Duodenal mucosa (tissue), 2 donors: ENCODE results near the gene RAB7A.

ENCODE experiments used
- H3K27ac ChIP-seq: one replicate; pipeline ENCODE4 v1.7.0; 2013; ENCODE audit warnings: low read depth, low read length
- H3K27me3 ChIP-seq, 2 donors: one replicate each; pipeline ENCODE4 v1.7.0; 2013; ENCODE audit warnings: low read length in 2 of 2, control low read depth in 1 of 2; ENCODE audit not compliant: insufficient read depth in 2 of 2, control insufficient read depth in 1 of 2
- H3K36me3 ChIP-seq, 2 donors: one replicate each; pipeline ENCODE4 v1.7.0; 2013; ENCODE audit warnings: low read length in 2 of 2, control low read depth in 1 of 2; ENCODE audit not compliant: insufficient read depth in 2 of 2, control insufficient read depth in 1 of 2
- H3K4me1 ChIP-seq, 2 donors: one replicate each; pipeline ENCODE4 v1.7.0; 2013; ENCODE audit warnings: low read length in 2 of 2, control low read depth in 1 of 2; ENCODE audit not compliant: insufficient read depth in 2 of 2, control insufficient read depth in 1 of 2
- H3K4me3 ChIP-seq, 2 donors: one replicate each; pipeline ENCODE4 v1.7.0; 2013; ENCODE audit warnings: low read length in 2 of 2, low read depth in 1 of 2
- H3K9ac ChIP-seq, 2 donors: one replicate each; pipeline ENCODE4 v1.7.0; 2013; ENCODE audit warnings: low read length in 2 of 2, low read depth in 1 of 2
- H3K9me3 ChIP-seq, 2 donors: one replicate each; pipeline ENCODE4 v1.7.0; 2013; ENCODE audit warnings: low read length in 2 of 2, control low read depth in 1 of 2; ENCODE audit not compliant: control insufficient read depth in 1 of 2

RAB7A gene

DNA sequence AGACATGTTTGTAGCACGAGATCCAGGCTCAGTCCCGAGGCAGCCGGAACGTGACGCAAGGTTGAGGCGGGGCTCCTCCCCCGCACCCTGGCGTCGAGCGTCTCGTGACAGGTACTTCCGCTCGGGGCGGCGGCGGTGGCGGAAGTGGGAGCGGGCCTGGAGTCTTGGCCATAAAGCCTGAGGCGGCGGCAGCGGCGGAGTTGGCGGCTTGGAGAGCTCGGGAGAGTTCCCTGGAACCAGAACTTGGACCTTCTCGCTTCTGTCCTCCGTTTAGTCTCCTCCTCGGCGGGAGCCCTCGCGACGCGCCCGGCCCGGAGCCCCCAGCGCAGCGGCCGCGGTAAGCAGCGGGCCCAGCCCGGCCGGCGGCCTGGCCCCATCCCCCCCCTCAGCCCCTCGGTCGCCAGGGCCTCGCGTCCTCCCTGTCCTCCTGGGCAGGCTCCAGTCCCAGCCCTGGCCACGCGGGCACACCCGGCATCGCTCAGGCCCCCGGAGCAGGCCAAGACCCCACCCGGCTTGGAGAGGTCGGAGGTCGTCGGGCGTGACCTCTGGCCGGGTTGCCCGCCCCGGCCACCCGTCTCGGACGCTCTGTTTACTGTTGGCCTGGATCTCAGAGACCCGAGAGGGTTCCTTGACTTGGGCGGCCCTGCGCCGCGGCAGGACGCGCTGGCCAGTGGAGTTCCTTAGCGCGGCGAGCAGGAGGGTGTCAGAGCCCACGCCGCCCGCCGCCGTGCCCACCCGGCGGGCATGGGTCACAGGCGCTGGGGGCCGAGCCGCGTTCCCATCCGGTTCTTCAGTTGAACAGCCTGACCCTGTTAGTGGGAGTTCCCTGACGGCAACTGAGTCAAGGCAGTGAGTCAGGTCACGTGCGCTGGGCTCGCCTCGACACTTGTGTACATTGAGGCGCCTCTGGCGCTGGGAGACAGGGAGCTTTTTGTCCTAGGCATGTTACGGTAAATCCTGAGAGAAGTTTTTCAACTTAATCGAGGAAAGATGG, at the start of gene RAB7A:
Gene RAB7A, plus strand, starts transcription at position 161 of the 994 bp plus-strand sequence. CDS start 69,185 bp downstream, outside the sequence.
- Histone ChIP-seq H3K36me3 (no peaks in the 10 kb centered on the region), H3K27ac (peak within 1 kb of the TSS; percentile 95), H3K9me3 (no peaks in the 10 kb centered on the region), H3K27me3 (no peaks in the 10 kb centered on the region), H3K4me1 (peaks cover 29 to 33% of the 10 kb centered on the region in 2 donors), H3K4me3 (peak within 1 kb of the TSS; percentile 81 to 93), H3K9ac (peak within 1 kb of the TSS; percentile 95 to 97)

- Histone ChIP-seq H3K27me3 (no peaks in the 10 kb centered on the region), H3K4me3 (no peak overlapping the region), H3K9me3 (no peaks in the 10 kb centered on the region), H3K9ac (no peak overlapping the region), H3K4me1 (no peaks in the 10 kb centered on the region), H3K27ac (no peak overlapping the region), H3K36me3 (no peaks in the 10 kb centered on the region)
These were observed 46.6 kb upstream of the RAB7A start for GRCh38 chr3:128679338-128679737.

- H3K27ac ChIP-seq, result peak overlapping the region; percentile 97
- H3K4me3 ChIP-seq, result peak overlapping the region; percentile 91 to 98
- no peaks in the 10 kb centered on the region for H3K36me3 ChIP-seq
These were observed 45.2 kb upstream of the RAB7A start for GRCh38 chr3:128680603-128681368.

GRCh38 chr3:128681369-128681829, 44.6 kb upstream of the RAB7A start:
- H3K27me3 ChIP-seq, result no peaks in the 10 kb centered on the region
- no peaks in the 10 kb centered on the region for H3K4me1 ChIP-seq
- H3K9ac ChIP-seq, result peak overlapping the region; percentile 85 to 99
- peak overlapping the region; percentile 91 to 98 for H3K4me3 ChIP-seq
- H3K9me3 ChIP-seq, result no peaks in the 10 kb centered on the region
- H3K27ac ChIP-seq, result peak overlapping the region; percentile 97
- no peaks in the 10 kb centered on the region for H3K36me3 ChIP-seq

More at GRCh38 chr3:128680603-128681368, 45.2 kb upstream of the RAB7A start:
- Histone ChIP-seq H3K4me1 (no peaks in the 10 kb centered on the region), H3K9ac (peak overlapping the region; percentile 85 to 99), H3K9me3 (no peaks in the 10 kb centered on the region), H3K27me3 (no peaks in the 10 kb centered on the region)

DNA sequence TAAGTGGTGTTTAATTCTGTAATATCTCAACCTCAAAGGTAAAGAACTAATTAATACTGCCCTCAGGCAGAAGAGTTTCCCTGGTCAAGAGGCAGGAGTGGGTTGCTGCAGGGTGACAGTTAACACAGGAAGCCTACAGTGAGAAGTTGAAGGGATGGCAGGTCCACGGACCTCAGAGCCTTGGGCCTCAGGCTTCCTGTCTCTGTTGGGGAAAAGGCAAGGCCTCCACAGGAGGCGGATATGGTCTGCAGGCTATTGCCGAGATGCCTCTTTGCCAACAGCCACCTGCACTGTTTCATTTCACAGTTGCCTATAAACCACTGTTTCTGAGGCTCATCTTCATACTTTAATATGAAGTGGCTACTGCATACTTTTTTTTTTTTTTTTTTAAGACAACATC, 42.0 kb upstream of the RAB7A start:
- H3K4me3 ChIP-seq, result no peak overlapping the region
- H3K9me3 ChIP-seq, result no peaks in the 10 kb centered on the region
- no peak overlapping the region for H3K27ac ChIP-seq
- H3K36me3 ChIP-seq, result no peaks in the 10 kb centered on the region
- no peaks in the 10 kb centered on the region for H3K4me1 ChIP-seq
- H3K9ac ChIP-seq, result no peak overlapping the region
- H3K27me3 ChIP-seq, result no peaks in the 10 kb centered on the region

DNA sequence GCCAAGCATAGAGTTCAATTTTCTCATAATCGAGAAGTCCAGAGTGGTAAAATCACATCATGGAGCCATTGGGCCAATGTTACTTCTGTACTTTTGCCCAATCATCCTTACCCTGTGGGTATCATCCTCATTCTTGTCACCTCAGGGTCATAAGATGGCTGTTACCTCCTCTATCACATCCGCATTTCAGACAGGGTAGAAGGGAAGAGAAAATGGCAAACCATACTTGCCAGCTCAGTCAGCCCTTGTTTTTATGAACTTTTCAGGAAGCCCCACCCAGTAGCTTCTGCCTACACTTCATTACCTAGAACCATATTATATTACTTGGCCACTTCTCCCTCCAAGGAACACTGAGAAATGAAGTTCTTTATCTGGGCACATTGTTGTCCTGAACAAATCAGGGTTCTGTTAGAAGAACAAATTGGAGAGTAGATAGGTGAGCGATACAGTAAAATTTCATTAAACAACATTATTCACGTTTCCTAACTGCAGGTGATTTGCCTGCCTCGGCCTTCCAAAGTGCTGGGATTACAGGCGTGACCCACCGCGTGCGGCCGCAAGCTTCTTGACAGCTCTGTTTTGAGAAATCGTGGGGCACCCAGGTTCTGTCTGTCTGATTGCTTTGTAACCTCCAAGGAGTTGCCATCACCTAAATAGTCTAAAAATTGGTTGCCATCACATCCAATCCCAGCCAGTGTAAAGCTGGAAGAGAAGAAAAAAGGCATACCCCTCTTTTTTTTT, 40.8 kb upstream of the RAB7A start:
- no peaks in the 10 kb centered on the region for H3K9me3 ChIP-seq
- no peak overlapping the region for H3K9ac ChIP-seq
- H3K27me3 ChIP-seq, result no peaks in the 10 kb centered on the region
- no peak overlapping the region for H3K27ac ChIP-seq
- no peaks in the 10 kb centered on the region for H3K4me1 ChIP-seq
- H3K4me3 ChIP-seq, result no peak overlapping the region
- no peaks in the 10 kb centered on the region for H3K36me3 ChIP-seq

GRCh38 chr3:128686465-128686864, 39.5 kb upstream of the RAB7A start:
- Histone ChIP-seq H3K27me3 (no peaks in the 10 kb centered on the region), H3K27ac (no peak overlapping the region), H3K4me3 (no peak overlapping the region), H3K4me1 (no peaks in the 10 kb centered on the region), H3K9me3 (no peaks in the 10 kb centered on the region), H3K9ac (no peak overlapping the region), H3K36me3 (no peaks in the 10 kb centered on the region)

- no peaks in the 10 kb centered on the region for H3K36me3 ChIP-seq
- no peak overlapping the region for H3K9ac ChIP-seq
- no peaks in the 10 kb centered on the region for H3K9me3 ChIP-seq
- H3K27me3 ChIP-seq, result no peaks in the 10 kb centered on the region
- no peak overlapping the region for H3K27ac ChIP-seq
- H3K4me3 ChIP-seq, result no peak overlapping the region
- no peaks in the 10 kb centered on the region for H3K4me1 ChIP-seq
These were observed 36.9 kb upstream of the RAB7A start for GRCh38 chr3:128689060-128689459.

- no peaks in the 10 kb centered on the region for H3K4me1 ChIP-seq
- no peak overlapping the region for H3K4me3 ChIP-seq
- H3K27me3 ChIP-seq, result no peaks in the 10 kb centered on the region
- no peaks in the 10 kb centered on the region for H3K36me3 ChIP-seq
- H3K9me3 ChIP-seq, result no peaks in the 10 kb centered on the region
- H3K9ac ChIP-seq, result no peak overlapping the region
- H3K27ac ChIP-seq, result no peak overlapping the region
These were observed 32.3 kb upstream of the RAB7A start for GRCh38 chr3:128693696-128694095.
